Stimulated activated CD4-positive, alpha-beta T cell treated with anti-CD3 and anti-CD28 coated beads, Interleukin-4, amount 100 ng/mL, for 48 hours (primary cell): Measurements from ENCODE around the gene SH3BGR.

Experiments used
- DNase-seq, 2 donors: peaks; one replicate each; pipeline ENCODE4 v3.0.0-alpha.2; 2020; ENCODE audit warnings: low read depth in 2 of 2

SH3BGR gene

DNA sequence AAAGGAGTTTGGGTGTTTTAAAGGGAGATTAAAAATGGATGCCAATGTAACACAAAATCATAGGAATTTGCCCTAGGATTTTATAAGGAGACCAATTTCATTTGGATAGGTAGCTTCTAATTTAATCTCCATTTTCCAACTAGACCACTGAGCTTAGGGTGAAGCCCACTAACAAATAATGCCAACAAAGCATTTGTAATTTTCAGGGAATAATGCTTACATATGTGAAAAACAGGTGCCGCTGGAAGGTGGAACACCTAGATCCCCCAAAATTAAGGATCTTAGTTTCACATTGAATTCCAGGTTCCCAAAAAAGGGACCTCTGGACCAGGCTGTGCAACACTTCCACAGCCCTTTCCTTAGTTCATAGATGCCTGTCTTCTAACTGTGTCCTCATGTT lies 94.8 kb downstream of the SH3BGR start:
- DNase-seq, result no peak

DNA sequence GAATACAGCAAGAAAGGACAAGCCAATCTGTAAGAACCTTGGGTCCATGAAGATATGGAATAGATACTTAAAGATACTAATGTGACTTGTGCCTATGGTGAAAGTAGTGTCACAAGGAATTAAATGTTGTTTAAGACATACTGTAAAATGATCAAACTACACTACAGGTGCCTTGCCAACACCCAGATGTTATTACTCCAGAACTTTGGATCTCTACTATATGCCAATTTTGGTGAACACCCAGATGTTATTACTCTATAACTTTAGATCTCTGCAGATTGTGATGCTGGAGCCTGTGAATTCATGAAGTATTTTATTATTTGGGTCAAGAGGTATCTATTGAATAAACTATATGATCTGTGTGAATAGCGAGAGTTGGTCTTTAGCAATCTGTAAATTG lies 101.1 kb downstream of the SH3BGR start:
- no peak for DNase-seq

DNA sequence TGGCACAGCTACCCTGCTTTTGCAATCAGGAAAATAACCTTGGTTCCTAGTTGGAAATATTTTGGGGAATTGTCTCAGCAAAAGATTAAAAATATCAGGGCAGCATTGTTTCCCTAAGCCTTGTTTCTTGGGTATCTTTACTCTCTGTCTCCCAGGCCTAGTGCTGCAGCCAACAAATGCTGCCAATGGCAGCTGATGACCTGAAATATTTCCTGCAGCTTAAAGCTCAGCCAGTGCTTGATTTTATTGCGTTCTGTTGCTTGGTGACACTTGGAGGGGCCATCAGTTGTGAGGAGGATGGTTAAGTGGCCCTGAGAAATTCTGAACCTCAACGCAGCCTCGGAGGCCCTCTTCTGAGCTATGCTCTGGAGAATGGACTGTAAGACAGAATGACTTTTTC lies 101.6 kb downstream of the SH3BGR start:
- DNase-seq, result no peak

DNA sequence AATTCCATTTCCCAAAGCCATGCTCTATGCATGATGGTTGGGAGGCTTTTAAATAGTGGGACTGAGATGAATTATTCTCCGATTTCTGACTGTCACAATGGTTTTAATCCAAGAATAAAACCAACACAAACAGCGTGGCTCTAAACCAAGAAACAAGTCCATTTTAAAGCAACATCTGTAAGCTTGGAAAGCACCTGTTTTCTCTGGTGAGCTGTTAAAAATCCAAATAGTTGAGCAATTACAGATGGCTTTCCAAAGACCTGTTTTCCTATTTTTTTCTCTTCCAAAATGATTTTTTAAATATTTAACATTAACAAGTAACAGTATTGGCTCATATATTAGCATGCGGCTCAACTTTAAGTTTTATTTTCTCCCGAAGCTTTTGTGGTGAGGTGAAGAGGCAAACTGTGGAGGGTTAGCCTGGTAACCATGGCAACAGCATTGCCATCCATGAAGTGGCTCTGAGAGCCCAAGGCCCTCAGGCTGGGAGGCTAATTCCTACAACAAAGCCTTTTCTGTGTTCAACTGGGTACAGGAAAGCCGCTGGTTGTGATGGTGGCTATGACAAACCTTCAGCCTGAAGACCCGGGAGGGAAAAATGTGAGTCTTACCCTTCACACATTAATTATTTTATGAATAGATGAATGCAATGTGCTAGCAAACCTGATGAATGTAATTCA lies 104.3 kb downstream of the SH3BGR start:
- no peak for DNase-seq

DNA sequence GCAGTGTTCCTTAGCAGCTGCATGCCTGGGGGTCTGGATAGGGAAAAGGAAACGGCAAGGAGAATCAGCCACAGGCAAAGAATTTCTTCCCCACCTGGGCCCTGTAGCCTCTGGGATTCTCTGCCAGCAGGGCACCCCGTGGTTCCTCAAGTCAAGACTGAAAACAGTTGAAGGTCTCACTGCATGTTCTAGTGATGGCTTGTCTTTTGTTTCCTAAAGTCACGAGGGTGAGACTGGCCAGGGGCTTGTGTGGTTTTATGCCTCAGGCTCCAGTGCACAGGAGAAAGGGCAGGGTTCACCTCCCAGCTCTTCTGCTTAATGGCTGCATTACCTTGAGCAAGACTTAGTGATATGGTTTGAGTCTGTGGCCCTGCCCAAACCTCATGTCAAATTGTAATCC lies 107.7 kb downstream of the SH3BGR start:
- no peak for DNase-seq

DNA sequence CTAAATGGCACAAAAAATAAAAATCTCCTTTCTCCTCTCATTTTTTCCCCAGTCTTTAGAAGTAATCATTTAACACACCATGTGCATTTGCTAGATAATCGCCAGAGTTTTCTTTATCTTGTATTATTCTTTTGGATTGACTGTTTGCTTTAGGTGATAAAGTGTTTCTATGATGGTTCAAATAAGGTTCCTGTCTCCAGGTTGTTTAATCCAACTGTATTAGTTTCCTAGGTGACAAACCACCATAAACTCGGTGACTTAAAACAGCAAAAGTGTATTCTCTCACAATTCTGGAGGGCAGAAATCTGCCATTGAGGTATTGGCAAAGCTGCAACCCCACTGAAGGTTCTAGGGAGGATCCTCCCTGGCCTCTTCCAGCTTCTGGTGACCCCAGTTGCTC lies 109.4 kb downstream of the SH3BGR start:
- no peak for DNase-seq

DNA sequence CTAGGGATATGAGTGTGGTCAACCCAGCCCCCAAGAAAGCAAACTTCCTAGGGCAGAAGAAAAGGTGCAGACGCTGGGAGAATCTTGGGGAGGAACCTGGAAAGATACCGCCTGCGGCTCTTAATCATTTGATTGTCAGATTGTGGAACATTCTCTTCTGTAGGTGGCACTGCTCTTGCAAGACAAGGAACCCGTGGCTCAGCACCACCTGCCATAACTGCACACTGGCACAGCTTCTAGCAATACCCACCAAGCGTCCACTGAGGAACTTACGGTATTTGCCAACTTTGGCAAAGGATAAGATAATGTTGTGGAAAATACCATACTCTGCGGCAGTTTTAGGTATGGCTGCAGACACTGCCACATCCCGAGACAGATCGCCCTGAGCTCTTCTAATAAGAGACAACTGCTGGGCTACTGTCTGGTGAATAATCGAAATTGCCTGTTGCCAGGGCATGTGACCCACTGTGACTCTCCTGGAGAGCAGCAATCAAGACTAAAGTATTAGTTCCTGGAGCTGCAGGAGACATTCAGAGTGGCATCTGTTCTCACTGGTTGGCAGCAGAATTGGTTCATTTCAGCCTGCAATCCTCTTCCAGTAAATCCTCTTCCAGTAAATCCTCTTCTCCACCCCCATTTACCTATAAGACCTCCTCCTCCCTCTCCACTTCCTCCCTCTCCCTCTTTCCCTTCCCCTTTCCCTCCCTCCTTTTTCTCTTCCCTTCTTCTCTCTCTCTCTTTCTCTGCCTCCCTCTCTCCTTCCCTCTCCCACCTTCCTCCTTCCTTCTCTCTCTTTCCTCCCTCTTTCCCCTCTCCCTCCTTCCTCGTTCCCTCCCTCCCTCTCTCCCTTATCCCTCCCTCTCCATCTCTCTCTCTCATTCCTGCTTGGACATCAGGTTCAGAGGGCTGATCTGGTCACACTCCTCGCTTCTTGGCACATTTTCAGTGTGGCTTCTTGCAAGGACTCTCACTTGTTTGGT lies 111.3 kb downstream of the SH3BGR start:
- DNase-seq, result no peak

DNA sequence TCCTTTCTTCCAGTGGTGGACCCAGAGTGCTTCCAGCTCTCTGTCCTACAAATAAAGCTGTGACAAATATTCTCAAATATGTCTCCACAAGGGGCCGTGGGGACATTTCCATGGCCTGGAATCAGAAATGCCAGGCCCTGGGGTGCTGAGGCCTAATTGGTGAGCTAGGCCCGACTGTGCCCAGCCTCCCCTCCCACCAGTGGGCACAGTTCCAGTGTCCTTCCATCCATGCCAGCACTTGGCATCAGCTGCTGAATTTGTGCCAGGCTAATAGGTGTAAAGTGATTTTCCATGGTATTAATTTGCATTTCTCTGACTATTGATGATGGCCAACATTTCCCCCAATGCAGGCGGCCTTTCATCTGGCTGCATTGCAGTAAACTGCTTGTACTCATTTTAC lies 112.4 kb downstream of the SH3BGR start:
- DNase-seq, result no peak
